HCT116 (cell line): ENCODE data around the gene SLC24A3.

Experiments
- CEBPB ChIP-seq: IDR thresholded peaks from 2 replicates; pipeline ENCODE4 v1.6.1; 2012; ENCODE audit warnings: low read depth
- CTCF ChIP-seq, 3 experiments: fragments of 200-600 bp in 1 of 3; sonication (generic) in 1 of 3; IDR thresholded peaks in 2 of 3; conservative IDR thresholded peaks in 1 of 3; 2 replicates each; pipeline ENCODE4 v1.5.1; 2012 to 2017; ENCODE audit warnings: low read depth in 2 of 3, low read length in 2 of 3, antibody characterized with exemption in 1 of 3, borderline replicate concordance in 1 of 3, control low read depth in 1 of 3, mild to moderate bottlenecking in 1 of 3, mixed read lengths in 1 of 3, mixed run types in 1 of 3, moderate library complexity in 1 of 3; ENCODE audit not compliant: insufficient read depth in 1 of 3
- EZH2phosphoT487 ChIP-seq: fragments of 200-600 bp; IDR thresholded peaks from 2 replicates; pipeline ENCODE4 v1.6.1; 2018; ENCODE audit warnings: antibody characterized with exemption, borderline replicate concordance
- FOSL1 ChIP-seq: IDR thresholded peaks from 2 replicates; pipeline ENCODE4 v1.6.1; 2012; ENCODE audit warnings: low read depth
- POLR2AphosphoS5 ChIP-seq: IDR thresholded peaks from 2 replicates; pipeline ENCODE4 v1.6.1; 2011; ENCODE audit warnings: mild to moderate bottlenecking, low read depth, low read length, moderate library complexity
- YY1 ChIP-seq: IDR thresholded peaks from 2 replicates; pipeline ENCODE4 v1.6.1; 2011; ENCODE audit warnings: low read length, low read depth, moderate library complexity, mild to moderate bottlenecking; ENCODE audit not compliant: insufficient replicate concordance; ENCODE audit errors: extremely low read depth

- TF ChIP-seq FOSL1 (no peak), YY1 (no peak), CTCF (IDR thresholded peaks at IDR 0.05 in 2 of 3, conservative IDR thresholded peaks at IDR 0.05 in 1 of 3; ENCODE audit: borderline replicate concordance in 1 of 3, insufficient read depth in 1 of 3, low read depth in 2 of 3, low read length in 2 of 3) (no peak), CEBPB (no peak), POLR2AphosphoS5 (no peak), EZH2phosphoT487 (no peak)
Observed at GRCh38 chr20:19725373-19725772, 512.9 kb downstream of the SLC24A3 start.
